GM23338 (cell line): ENCODE data around the gene AGER. TPM values are rescaled to one million over a fixed set of nuclear protein-coding genes. Genes with fewer than 3 reads are reported as not detected.

ENCODE experiments used
- ATAC-seq: fragments of 200-7000 bp; cut with Tn5 transposase; 3 replicates; pipeline ENCODE4 v1.9.1; 2020
- DNase-seq: peaks from one replicate; pipeline ENCODE4 v3.0.0-alpha.2; 2015; ENCODE audit warnings: low spot score
- H2AFZ ChIP-seq: fragments of 200-600 bp; sonication (generic); 2 replicates; pipeline ENCODE4 v1.8.0; 2016; ENCODE audit warnings: antibody characterized with exemption, mild to moderate bottlenecking, moderate library complexity
- H3F3A ChIP-seq: fragments of 200-600 bp; sonication (generic); replicated peaks from 2 replicates; pipeline ENCODE4 v1.8.0; 2017; ENCODE audit warnings: antibody characterized with exemption, mixed run types, low read depth
- H3K27ac ChIP-seq: fragments of 200-600 bp; sonication (generic); 2 replicates; pipeline ENCODE4 v1.6.1; 2016; ENCODE audit warnings: low read depth
- H3K27me3 ChIP-seq: fragments of 200-600 bp; sonication (generic); 2 replicates; pipeline ENCODE4 v1.8.0; 2016; ENCODE audit warnings: mild to moderate bottlenecking, mixed run types, moderate library complexity; ENCODE audit not compliant: insufficient read depth
- H3K36me3 ChIP-seq: fragments of 200-600 bp; sonication (generic); 2 replicates; pipeline ENCODE4 v1.8.0; 2016; ENCODE audit warnings: mild to moderate bottlenecking; ENCODE audit not compliant: insufficient read depth
- H3K4me1 ChIP-seq: fragments of 200-600 bp; sonication (generic); 2 replicates; pipeline ENCODE4 v1.8.0; 2016; ENCODE audit warnings: mild to moderate bottlenecking, moderate library complexity; ENCODE audit not compliant: insufficient read depth
- H3K4me2 ChIP-seq: fragments of 200-600 bp; sonication (generic); 2 replicates; pipeline ENCODE4 v1.7.1; 2017; ENCODE audit warnings: mixed run types
- H3K4me3 ChIP-seq: fragments of 200-600 bp; sonication (generic); 2 replicates; pipeline ENCODE4 v1.6.1; 2016; ENCODE audit warnings: mixed run types
- H3K79me2 ChIP-seq: fragments of 200-600 bp; sonication (generic); replicated peaks from 2 replicates; pipeline ENCODE4 v1.8.0; 2017; ENCODE audit warnings: mild to moderate bottlenecking; ENCODE audit not compliant: insufficient read depth
- H3K9me2 ChIP-seq: fragments of 200-600 bp; sonication (generic); 2 replicates; pipeline ENCODE4 v1.8.0; 2017; ENCODE audit not compliant: insufficient read depth
- H4K20me1 ChIP-seq: fragments of 200-600 bp; sonication (generic); replicated peaks from 2 replicates; pipeline ENCODE4 v1.8.0; 2017; ENCODE audit warnings: mild to moderate bottlenecking; ENCODE audit not compliant: insufficient read depth
- H3K27ac Mint-ChIP-seq: 2 replicates; pipeline ENCODE4 v1.8.0; 2020; ENCODE audit warnings: inconsistent platforms, mild to moderate bottlenecking, moderate library complexity, mixed read lengths
- H3K27me3 Mint-ChIP-seq: 3 replicates; pipeline ENCODE4 v1.8.0; 2022; ENCODE audit warnings: low read depth, mild to moderate bottlenecking, moderate library complexity, mixed read lengths, inconsistent platforms; ENCODE audit not compliant: insufficient read depth, poor library complexity
- H3K36me3 Mint-ChIP-seq: 3 replicates; pipeline ENCODE4 v1.8.0; 2021; ENCODE audit warnings: low read depth, mild to moderate bottlenecking, inconsistent platforms, moderate library complexity, mixed read lengths
- H3K4me1 Mint-ChIP-seq: 3 replicates; pipeline ENCODE4 v1.8.0; 2020; ENCODE audit warnings: mild to moderate bottlenecking, inconsistent platforms, mixed read lengths
- H3K4me3 Mint-ChIP-seq: 3 replicates; pipeline ENCODE4 v1.8.0; 2021; ENCODE audit warnings: moderate library complexity, mild to moderate bottlenecking, inconsistent platforms, mixed read lengths
- H3K9me3 Mint-ChIP-seq: 3 replicates; pipeline ENCODE4 v1.8.0; 2020; ENCODE audit warnings: moderate library complexity, mild to moderate bottlenecking, inconsistent platforms, mixed read lengths
- CTCF ChIP-seq, 2 experiments: fragments of 200-600 bp in 1 of 2; sonication (generic) in 1 of 2; conservative IDR thresholded peaks; 2 replicates each; pipeline versions ENCODE4 v1.5.1 to v1.6.1; 2016 to 2017; ENCODE audit warnings: antibody characterized with exemption in 2 of 2, low read depth in 2 of 2, mild to moderate bottlenecking in 2 of 2, moderate library complexity in 1 of 2
- EZH2 ChIP-seq: fragments of 200-600 bp; sonication (generic); IDR thresholded peaks from one replicate; pipeline ENCODE4 v1.8.0; 2017; ENCODE audit warnings: antibody characterized with exemption, mild to moderate bottlenecking, low read depth; ENCODE audit not compliant: unreplicated experiment
- POLR2AphosphoS5 ChIP-seq: IDR thresholded peaks from 2 replicates; pipeline ENCODE4 v1.6.1; 2016; ENCODE audit warnings: antibody characterized with exemption, low read depth
- REST ChIP-seq: IDR thresholded peaks from one replicate; pipeline ENCODE4 v1.6.1; 2018; ENCODE audit warnings: antibody characterized with exemption; ENCODE audit not compliant: unreplicated experiment
- ZNF331 ChIP-seq: fragments of 250-450 bp; sonication (Bioruptor Pico); IDR thresholded peaks from 2 replicates; pipeline ENCODE4 v1.5.0; 2020; ENCODE audit warnings: low read depth, mild to moderate bottlenecking, moderate library complexity
- ZNF462 ChIP-seq: fragments of 250-450 bp; sonication (Bioruptor Pico); IDR thresholded peaks from 2 replicates; pipeline ENCODE4 v1.5.0; 2020; ENCODE audit warnings: mild to moderate bottlenecking, moderate library complexity
- polyA plus RNA-seq: library from polyadenylated mRNA; unstranded; fragments of >200 nt; fragmentation: Nextera tagmentation; extraction: Ambion mirVana; gene quantifications from 2 replicates; pipeline ENCODE4 v1.2.1, GENCODE V29; 2016
- total RNA-seq: library from RNA; depleted of rRNA; stranded (reverse); fragments of >200 nt; shearing (Covaris generic); gene quantifications from 2 replicates; pipeline ENCODE4 v1.2.3, GENCODE V29; 2014
- TF ChIP-seq, protein P1 (sequence below): IDR thresholded peaks from 2 replicates; pipeline ENCODE4 v1.6.1; 2016; ENCODE audit warnings: antibody characterized with exemption

Gene AGER
- total and polyA plus RNA-seq, 2 experiments from 2014 or later, result 2.3 to 3.4 TPM

GRCh38 chr6:32182555-32182981 lies 1.5 kb downstream of the AGER start (continued):
- TF ChIP-seq ZNF462, result no peak
- no peak for TF ChIP-seq ZNF331
- no peak for TF ChIP-seq REST
- no peak for TF ChIP-seq EZH2
- no peak for TF ChIP-seq POLR2AphosphoS5

- Histone ChIP-seq H2AFZ (no peak overlapping the region), H4K20me1 (no peaks in the 10 kb centered on the region), H3K9me2 (no peaks in the 10 kb centered on the region), H3K4me2 (no peak overlapping the region), H3K36me3 (peaks cover 2% of the 10 kb centered on the region; the same call in 1 of the 2 replicates), H3F3A (peaks cover 14% of the 10 kb centered on the region), H3K27ac (no peak overlapping the region), H3K4me1 (peaks cover 9% of the 10 kb centered on the region; the same call in 1 of the 2 replicates), H3K4me3 (no peak overlapping the region), H3K27me3 (no peaks in the 10 kb centered on the region), H3K79me2 (peaks cover 13% of the 10 kb centered on the region)
- Mint-ChIP-seq H3K27ac (no peak overlapping the region), H3K4me3 (no peak overlapping the region), H3K9me3 (no peaks in the 10 kb centered on the region), H3K36me3 (peaks cover 62% of the 10 kb centered on the region), H3K27me3 (peaks cover 19% of the 10 kb centered on the region), H3K4me1 (peaks cover 35% of the 10 kb centered on the region)
- no peak for ATAC-seq
- no peak for DNase-seq
- 0 out of 4 replicates have a peak, but pooled peaks of 1 of the 2 experiments have one; percentile 13 for TF ChIP-seq CTCF (conservative IDR thresholded peaks at IDR 0.05; ENCODE audit: low read depth in 2 of 2)
- TF ChIP-seq, protein P1, sequence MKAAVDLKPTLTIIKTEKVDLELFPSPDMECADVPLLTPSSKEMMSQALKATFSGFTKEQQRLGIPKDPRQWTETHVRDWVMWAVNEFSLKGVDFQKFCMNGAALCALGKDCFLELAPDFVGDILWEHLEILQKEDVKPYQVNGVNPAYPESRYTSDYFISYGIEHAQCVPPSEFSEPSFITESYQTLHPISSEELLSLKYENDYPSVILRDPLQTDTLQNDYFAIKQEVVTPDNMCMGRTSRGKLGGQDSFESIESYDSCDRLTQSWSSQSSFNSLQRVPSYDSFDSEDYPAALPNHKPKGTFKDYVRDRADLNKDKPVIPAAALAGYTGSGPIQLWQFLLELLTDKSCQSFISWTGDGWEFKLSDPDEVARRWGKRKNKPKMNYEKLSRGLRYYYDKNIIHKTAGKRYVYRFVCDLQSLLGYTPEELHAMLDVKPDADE, result no peak
Measured at GRCh38 chr6:32181915-32182529, 2.0 kb downstream of the AGER start.
